IMR-90 (cell line): ENCODE data around the gene SNAP29. TPM values are rescaled to one million over a fixed set of nuclear protein-coding genes. Genes with fewer than 3 reads are reported as not detected.

Experiments used
- ATAC-seq: fragments of 200-7000 bp; cut with Tn5 transposase; 2 replicates; pipeline ENCODE4 v1.9.1; 2020; ENCODE audit warnings: low read depth, mild to moderate bottlenecking, moderate library complexity
- BruUV-seq: library from RNA; stranded (reverse); fragments of 400-500 nt; replicated peaks from 2 replicates; lab custom pipeline; 2021; lab: Mats Ljungman, UMichigan
- CTCF ChIA-PET: fragments of 300-600 bp; formaldehyde crosslinking; extraction: SDS; loops from one replicate; lab custom pipeline; 2021; ENCODE audit warnings: antibody characterized with exemption; lab: Yijun Ruan, JAX
- POLR2A ChIA-PET: fragments of 300-600 bp; sonication (Branson Sonifier 250); formaldehyde crosslinking; loops from one replicate; lab custom pipeline; 2022; ENCODE audit warnings: antibody characterized with exemption; ENCODE audit not compliant: unreplicated experiment; lab: Charles Lee
- DNase-seq: peaks from one replicate; pipeline ENCODE4 v3.0.0; 2013
- H2AFZ ChIP-seq: replicated peaks from 2 replicates; pipeline ENCODE3; 2013; ENCODE audit warnings: low read length, mild to moderate bottlenecking; ENCODE audit not compliant: poor library complexity
- H2AK5ac ChIP-seq: 2 replicates; pipeline ENCODE4 v1.6.1; 2013; ENCODE audit warnings: low read depth, low read length, inconsistent platforms
- H2AK9ac ChIP-seq: replicated peaks from 2 replicates; pipeline ENCODE3; 2013; ENCODE audit warnings: mild to moderate bottlenecking, low read depth, low read length, moderate library complexity; ENCODE audit not compliant: poor library complexity
- H2BK120ac ChIP-seq: 2 replicates; pipeline ENCODE4 v1.6.1; 2013; ENCODE audit warnings: low read depth, low read length, inconsistent platforms
- H2BK15ac ChIP-seq: 3 replicates; pipeline ENCODE4 v1.6.1; 2013; ENCODE audit warnings: low read depth, low read length, inconsistent platforms
- H2BK20ac ChIP-seq: 2 replicates; pipeline ENCODE4 v1.6.1; 2013; ENCODE audit warnings: low read depth, mild to moderate bottlenecking, inconsistent platforms, low read length, moderate library complexity
- H2BK5ac ChIP-seq: 2 replicates; pipeline ENCODE4 v1.6.1; 2013; ENCODE audit warnings: mild to moderate bottlenecking, low read depth, low read length, inconsistent platforms; ENCODE audit not compliant: poor library complexity, severe bottlenecking
- H3K14ac ChIP-seq: replicated peaks from 2 replicates; pipeline ENCODE4 v1.6.1; 2013; ENCODE audit warnings: low read depth, low read length, inconsistent platforms
- H3K18ac ChIP-seq: 2 replicates; pipeline ENCODE4 v1.6.1; 2013; ENCODE audit warnings: low read depth, low read length, control low read depth
- H3K23ac ChIP-seq: 2 replicates; pipeline ENCODE4 v1.6.1; 2013; ENCODE audit warnings: low read depth, low read length, inconsistent platforms
- H3K27ac ChIP-seq: 2 replicates; pipeline ENCODE4 v1.5.1; 2013; ENCODE audit warnings: mild to moderate bottlenecking, control low read depth, low read length; ENCODE audit not compliant: insufficient read depth
- H3K27me3 ChIP-seq: 2 replicates; pipeline ENCODE4 v1.6.1; 2013; ENCODE audit warnings: low read length; ENCODE audit not compliant: control insufficient read depth, insufficient read depth
- H3K36me3 ChIP-seq: 2 replicates; pipeline ENCODE4 v1.6.1; 2013; ENCODE audit warnings: low read length, mixed read lengths; ENCODE audit not compliant: control insufficient read depth, insufficient read depth
- H3K4ac ChIP-seq: 2 replicates; pipeline ENCODE4 v1.6.1; 2013; ENCODE audit warnings: low read depth, low read length, inconsistent platforms
- H3K4me1 ChIP-seq: 2 replicates; pipeline ENCODE4 v1.6.1; 2013; ENCODE audit warnings: low read length, mixed read lengths; ENCODE audit not compliant: control insufficient read depth, insufficient read depth
- H3K4me2 ChIP-seq: 2 replicates; pipeline ENCODE4 v1.6.1; 2013; ENCODE audit warnings: low read depth, mild to moderate bottlenecking, control low read depth, low read length, moderate library complexity
- H3K4me3 ChIP-seq: 2 replicates; pipeline ENCODE4 v1.5.1; 2013; ENCODE audit warnings: low read depth, mild to moderate bottlenecking, control low read depth, low read length, moderate library complexity; ENCODE audit not compliant: insufficient read depth
- H3K56ac ChIP-seq: 2 replicates; pipeline ENCODE4 v1.6.1; 2013; ENCODE audit warnings: low read length, inconsistent platforms; ENCODE audit not compliant: insufficient read depth; ENCODE audit errors: extremely low read depth
- H3K79me1 ChIP-seq, 2 experiments: 2 replicates each; pipeline ENCODE4 v1.6.1; 2013; ENCODE audit warnings: low read length in 2 of 2, inconsistent platforms in 1 of 2, low read depth in 1 of 2
- H3K9ac ChIP-seq: 2 replicates; pipeline ENCODE4 v1.6.1; 2013; ENCODE audit warnings: low read depth, low read length, control low read depth
- H3K9me1 ChIP-seq: 2 replicates; pipeline ENCODE4 v1.6.1; 2013; ENCODE audit warnings: low read length, inconsistent platforms; ENCODE audit not compliant: insufficient read depth
- H3K9me3 ChIP-seq: 2 replicates; pipeline ENCODE4 v1.6.1; 2013; ENCODE audit warnings: low read length; ENCODE audit not compliant: control insufficient read depth, insufficient read depth
- H4K20me1 ChIP-seq: 2 replicates; pipeline ENCODE4 v1.6.1; 2013; ENCODE audit warnings: low read length, inconsistent platforms; ENCODE audit not compliant: insufficient read depth
- H4K5ac ChIP-seq: 2 replicates; pipeline ENCODE4 v1.6.1; 2013; ENCODE audit warnings: mild to moderate bottlenecking, low read depth, low read length, control low read depth
- H4K8ac ChIP-seq, 2 experiments: 2 replicates each; pipeline ENCODE4 v1.6.1; 2013; ENCODE audit warnings: low read depth in 2 of 2, low read length in 2 of 2, control low read depth in 1 of 2, inconsistent platforms in 1 of 2
- H4K91ac ChIP-seq: 2 replicates; pipeline ENCODE4 v1.6.1; 2013; ENCODE audit warnings: low read depth, low read length, inconsistent platforms; ENCODE audit not compliant: insufficient read depth
- BHLHE40 ChIP-seq: fragments of 150-350 bp; IDR thresholded peaks from 2 replicates; pipeline ENCODE4 v1.6.1; 2016; ENCODE audit warnings: mild to moderate bottlenecking, low read depth, low read length
- CEBPB ChIP-seq: IDR thresholded peaks from 2 replicates; pipeline ENCODE4 v1.6.1; 2012; ENCODE audit warnings: low read depth, low read length, improper control_type of control experiment
- FOS ChIP-seq: fragments of 150-350 bp; IDR thresholded peaks from 2 replicates; pipeline ENCODE4 v1.6.1; 2016; ENCODE audit warnings: low read depth, low read length
- MAFK ChIP-seq: IDR thresholded peaks from 2 replicates; pipeline ENCODE4 v1.6.1; 2012; ENCODE audit warnings: low read depth, low read length, improper control_type of control experiment
- MAZ ChIP-seq: IDR thresholded peaks from 2 replicates; pipeline ENCODE4 v1.6.1; 2012; ENCODE audit warnings: low read depth, mild to moderate bottlenecking, low read length, improper control_type of control experiment, moderate library complexity, borderline replicate concordance
- MXI1 ChIP-seq: IDR thresholded peaks from 2 replicates; pipeline ENCODE4 v1.6.1; 2012; ENCODE audit warnings: low read depth, mild to moderate bottlenecking, low read length, moderate library complexity, borderline replicate concordance
- NFE2L2 ChIP-seq: fragments of 150-350 bp; IDR thresholded peaks from 2 replicates; pipeline ENCODE4 v1.6.1; 2016; ENCODE audit warnings: low read depth, mild to moderate bottlenecking, low read length
- POLR2A ChIP-seq: IDR thresholded peaks from 2 replicates; pipeline ENCODE4 v1.6.1; 2012; ENCODE audit warnings: mild to moderate bottlenecking, low read depth, low read length
- RCOR1 ChIP-seq: IDR thresholded peaks from 2 replicates; pipeline ENCODE4 v1.6.1; 2012; ENCODE audit warnings: mild to moderate bottlenecking, low read length, improper control_type of control experiment; ENCODE audit not compliant: insufficient replicate concordance
- RFX5 ChIP-seq: IDR thresholded peaks from 2 replicates; pipeline ENCODE4 v1.8.0; 2012; ENCODE audit warnings: low read depth, mild to moderate bottlenecking, low read length, moderate library complexity
- SMC3 ChIP-seq: fragments of 150-350 bp; IDR thresholded peaks from 2 replicates; pipeline ENCODE4 v1.6.1; 2016; ENCODE audit warnings: low read depth, mild to moderate bottlenecking, antibody characterized with exemption, low read length, moderate library complexity
- WGBS, 2 experiments: methylation state at CpG; one replicate each; pipeline versions ENCODE4 v1.1.5 to v1.1.7; 2013; ENCODE audit warnings: missing lambda C conversion rate in 2 of 2; ENCODE audit not compliant: insufficient read length in 1 of 2; ENCODE audit errors: extremely low coverage in 2 of 2; 5-methylcytosine and 5-hydroxymethylcytosine counted together
- dilution Hi-C: fragments of 300-500 bp; cut with HindIII; formaldehyde crosslinking; loops from one replicate; pipeline ENCODE4 v1.14.3; 2018; ENCODE audit warnings: low sequenced_read_pairs; ENCODE audit not compliant: unreplicated experiment
- in situ Hi-C: fragments of 300-500 bp; cut with MboI; formaldehyde crosslinking; loops from 3 replicates; pipeline ENCODE4 v1.14.3; 2019; ENCODE audit warnings: low sequenced_read_pairs, inconsistent platforms, mixed read lengths
- intact Hi-C: fragments of 100-400 bp; cut with micrococcal nuclease; formaldehyde crosslinking; loops from 2 replicates; pipeline ENCODE4 v1.10.0; 2022
- polyA plus RNA-seq, 3 experiments: library from polyadenylated mRNA; depleted of rRNA; stranded (reverse); fragments of >200 nt; gene quantifications; 2 replicates each; pipeline ENCODE4 v1.2.3, GENCODE V29; 2012; ENCODE audit warnings: low replicate concordance in 1 of 3
- total RNA-seq: library from RNA; depleted of rRNA; stranded (reverse); fragments of >200 nt; gene quantifications from 2 replicates; pipeline ENCODE4 v1.2.3, GENCODE V29; 2012
- TF ChIP-seq, protein P1 (sequence below): conservative IDR thresholded peaks from 2 replicates; pipeline ENCODE4 v1.5.1; 2012; ENCODE audit warnings: mild to moderate bottlenecking, low read depth, low read length, improper control_type of control experiment

Gene SNAP29
- total and polyA plus RNA-seq, 2 of the 4 experiments (the other 2 are of a cell fraction): 10.6 to 29.5 TPM

DNA sequence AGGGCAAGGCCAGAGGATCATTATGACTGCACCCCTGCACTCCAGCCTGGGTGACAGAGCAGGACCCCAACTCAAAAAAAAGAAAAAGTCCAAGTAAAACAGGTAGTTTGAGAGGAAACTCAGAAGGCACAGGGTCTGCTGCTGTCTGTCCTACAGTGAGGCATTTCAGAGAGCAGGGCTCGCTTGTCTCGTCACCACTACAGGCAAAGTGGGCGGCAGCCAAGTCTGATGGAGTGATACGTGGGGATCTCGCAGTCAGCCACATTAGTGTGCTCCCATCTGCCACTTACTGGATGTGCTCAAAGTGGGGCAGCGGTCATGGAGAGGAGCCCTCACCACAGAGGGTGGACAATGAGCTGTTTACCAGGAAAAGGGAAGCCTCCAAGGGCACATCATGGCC, 42.2 kb upstream of the SNAP29 start:
- Histone ChIP-seq H4K5ac (no peak overlapping the region), H2AK5ac (no peak overlapping the region), H3K4ac (no peak overlapping the region), H4K8ac (no peak overlapping the region), H3K36me3 (peaks cover 33% of the 10 kb centered on the region), H2BK120ac (no peak overlapping the region), H2BK15ac (no peak overlapping the region), H3K4me2 (no peak overlapping the region), H3K9me3 (no peaks in the 10 kb centered on the region), H3K23ac (no peak overlapping the region), H2AFZ (no peak overlapping the region), H3K4me1 (no peaks in the 10 kb centered on the region), H3K18ac (no peak overlapping the region), H2BK20ac (no peak overlapping the region), H3K79me1 (no peaks in the 10 kb centered on the region; a peak in 2 of 4 replicates), H3K9me1 (no peaks in the 10 kb centered on the region; the same call in 1 of the 2 replicates), H2AK9ac (no peak overlapping the region), H2BK5ac (no peak overlapping the region), H3K27me3 (no peaks in the 10 kb centered on the region), H3K9ac (no peak overlapping the region), H3K56ac (no peak overlapping the region), H3K14ac (no peak overlapping the region), H4K91ac (no peak overlapping the region), H3K27ac (no peak overlapping the region), H4K20me1 (no peaks in the 10 kb centered on the region), H3K4me3 (no peak overlapping the region)
- WGBS, 2 experiments: 100% methylated on average over 5 of the region's 6 CpGs; no CpG with 5 or more reads in 1 of the 2 experiments
- in situ Hi-C loops: no loop called here
- BruUV-seq: no TSS peak
- intact Hi-C loops: no loop called here
- ChIA-PET POLR2A (no interaction called here), CTCF (no interaction called here)
- TF ChIP-seq BHLHE40 (no peak), NFE2L2 (no peak), RCOR1 (no peak), MAFK (no peak), MAZ (no peak), FOS (no peak), CEBPB (no peak), RFX5 (no peak), POLR2A (no peak), SMC3 (no peak), MXI1 (no peak)
- TF ChIP-seq, protein P1, sequence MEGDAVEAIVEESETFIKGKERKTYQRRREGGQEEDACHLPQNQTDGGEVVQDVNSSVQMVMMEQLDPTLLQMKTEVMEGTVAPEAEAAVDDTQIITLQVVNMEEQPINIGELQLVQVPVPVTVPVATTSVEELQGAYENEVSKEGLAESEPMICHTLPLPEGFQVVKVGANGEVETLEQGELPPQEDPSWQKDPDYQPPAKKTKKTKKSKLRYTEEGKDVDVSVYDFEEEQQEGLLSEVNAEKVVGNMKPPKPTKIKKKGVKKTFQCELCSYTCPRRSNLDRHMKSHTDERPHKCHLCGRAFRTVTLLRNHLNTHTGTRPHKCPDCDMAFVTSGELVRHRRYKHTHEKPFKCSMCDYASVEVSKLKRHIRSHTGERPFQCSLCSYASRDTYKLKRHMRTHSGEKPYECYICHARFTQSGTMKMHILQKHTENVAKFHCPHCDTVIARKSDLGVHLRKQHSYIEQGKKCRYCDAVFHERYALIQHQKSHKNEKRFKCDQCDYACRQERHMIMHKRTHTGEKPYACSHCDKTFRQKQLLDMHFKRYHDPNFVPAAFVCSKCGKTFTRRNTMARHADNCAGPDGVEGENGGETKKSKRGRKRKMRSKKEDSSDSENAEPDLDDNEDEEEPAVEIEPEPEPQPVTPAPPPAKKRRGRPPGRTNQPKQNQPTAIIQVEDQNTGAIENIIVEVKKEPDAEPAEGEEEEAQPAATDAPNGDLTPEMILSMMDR: no peak
- dilution Hi-C loops: no loop called here
- no peak for DNase-seq
- ATAC-seq: no peak
